H1 (cell line): ENCODE measurements around the gene TTC6. TPM values are rescaled to one million over a fixed set of nuclear protein-coding genes. Genes with fewer than 3 reads are reported as not detected.

Experiments used
- CTBP2 ChIP-seq: IDR thresholded peaks from 2 replicates; pipeline ENCODE4 v1.7.0; 2011; ENCODE audit warnings: borderline replicate concordance, mild to moderate bottlenecking, moderate library complexity, mixed read lengths, low read length; ENCODE audit not compliant: insufficient read depth, insufficient read length
- polyA plus RNA-seq, 7 experiments: library from polyadenylated mRNA; depleted of rRNA in 3 of 7; stranded (reverse) in 5 of 7; unstranded in 2 of 7; fragments of >200 nt in 5 of 7; fragments of 200-250 nt in 2 of 7; gene quantifications; 1 replicate in 5 of 7; 2 replicates in 1 of 7; 4 replicates in 1 of 7; pipeline versions ENCODE4 v1.2.1 to v1.2.3, GENCODE V29; 2011 to 2013; ENCODE audit warnings: missing spikeins in 2 of 7, mixed read lengths in 2 of 7
- total RNA-seq: library from RNA; stranded (reverse); fragmentation: NEBNext Ultra II Directional; extraction: Animal tissue kit (Norgen Biotek cat#: 25700); gene quantifications from 2 replicates; pipeline ENCODE4 v1.2.1, GENCODE V29; 2021

The TTC6 gene
- total and polyA plus RNA-seq, 2 of the 8 experiments (the other 6 are each of a cell fraction or from before 2014, with no cell fraction given) = 0.02 TPM; not detected in 1

DNA sequence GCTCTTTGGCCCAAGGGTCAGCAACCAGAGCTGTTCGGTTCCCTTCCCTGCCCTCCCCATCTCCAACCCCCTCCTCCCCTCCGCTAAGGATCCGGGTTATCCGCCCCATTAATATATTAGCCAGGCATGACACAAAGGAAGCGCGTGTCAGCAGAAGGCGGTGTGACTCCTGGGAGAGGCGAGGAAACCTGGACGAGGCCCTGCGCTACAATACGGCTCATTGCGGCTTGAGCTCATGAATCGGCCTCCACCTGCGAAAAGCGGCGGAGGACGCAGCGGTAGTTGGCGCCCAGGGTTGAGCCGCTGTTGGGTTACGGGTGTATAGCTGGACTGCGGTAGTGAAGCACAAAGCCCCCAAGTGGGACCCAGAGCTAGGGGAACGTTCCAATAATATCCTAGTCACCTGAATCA is 10.3 kb upstream of the TTC6 start (continued):
- TF ChIP-seq CTBP2 = no peak
